IMR-90 (cell line): ENCODE measurements around the gene KRT86. TPM values are rescaled to one million over a fixed set of nuclear protein-coding genes. Genes with fewer than 3 reads are reported as not detected.

Experiments used
- ATAC-seq: fragments of 200-7000 bp; cut with Tn5 transposase; 2 replicates; pipeline ENCODE4 v1.9.1; 2020; ENCODE audit warnings: low read depth, mild to moderate bottlenecking, moderate library complexity
- BruUV-seq: library from RNA; stranded (reverse); fragments of 400-500 nt; replicated peaks from 2 replicates; lab custom pipeline; 2021; lab: Mats Ljungman, UMichigan
- CTCF ChIA-PET: fragments of 300-600 bp; formaldehyde crosslinking; extraction: SDS; loops from one replicate; lab custom pipeline; 2021; ENCODE audit warnings: antibody characterized with exemption; lab: Yijun Ruan, JAX
- POLR2A ChIA-PET: fragments of 300-600 bp; sonication (Branson Sonifier 250); formaldehyde crosslinking; loops from one replicate; lab custom pipeline; 2022; ENCODE audit warnings: antibody characterized with exemption; ENCODE audit not compliant: unreplicated experiment; lab: Charles Lee
- DNase-seq: peaks from one replicate; pipeline ENCODE4 v3.0.0; 2013
- H2AFZ ChIP-seq: replicated peaks from 2 replicates; pipeline ENCODE3; 2013; ENCODE audit warnings: low read length, mild to moderate bottlenecking; ENCODE audit not compliant: poor library complexity
- H2AK5ac ChIP-seq: 2 replicates; pipeline ENCODE4 v1.6.1; 2013; ENCODE audit warnings: low read depth, low read length, inconsistent platforms
- H2AK9ac ChIP-seq: replicated peaks from 2 replicates; pipeline ENCODE3; 2013; ENCODE audit warnings: mild to moderate bottlenecking, low read depth, low read length, moderate library complexity; ENCODE audit not compliant: poor library complexity
- H2BK120ac ChIP-seq: 2 replicates; pipeline ENCODE4 v1.6.1; 2013; ENCODE audit warnings: low read depth, low read length, inconsistent platforms
- H2BK15ac ChIP-seq: 3 replicates; pipeline ENCODE4 v1.6.1; 2013; ENCODE audit warnings: low read depth, low read length, inconsistent platforms
- H2BK20ac ChIP-seq: 2 replicates; pipeline ENCODE4 v1.6.1; 2013; ENCODE audit warnings: low read depth, mild to moderate bottlenecking, inconsistent platforms, low read length, moderate library complexity
- H2BK5ac ChIP-seq: 2 replicates; pipeline ENCODE4 v1.6.1; 2013; ENCODE audit warnings: mild to moderate bottlenecking, low read depth, low read length, inconsistent platforms; ENCODE audit not compliant: poor library complexity, severe bottlenecking
- H3K14ac ChIP-seq: replicated peaks from 2 replicates; pipeline ENCODE4 v1.6.1; 2013; ENCODE audit warnings: low read depth, low read length, inconsistent platforms
- H3K18ac ChIP-seq: 2 replicates; pipeline ENCODE4 v1.6.1; 2013; ENCODE audit warnings: low read depth, low read length, control low read depth
- H3K23ac ChIP-seq: 2 replicates; pipeline ENCODE4 v1.6.1; 2013; ENCODE audit warnings: low read depth, low read length, inconsistent platforms
- H3K27ac ChIP-seq: 2 replicates; pipeline ENCODE4 v1.5.1; 2013; ENCODE audit warnings: mild to moderate bottlenecking, control low read depth, low read length; ENCODE audit not compliant: insufficient read depth
- H3K27me3 ChIP-seq: 2 replicates; pipeline ENCODE4 v1.6.1; 2013; ENCODE audit warnings: low read length; ENCODE audit not compliant: control insufficient read depth, insufficient read depth
- H3K36me3 ChIP-seq: 2 replicates; pipeline ENCODE4 v1.6.1; 2013; ENCODE audit warnings: low read length, mixed read lengths; ENCODE audit not compliant: control insufficient read depth, insufficient read depth
- H3K4ac ChIP-seq: 2 replicates; pipeline ENCODE4 v1.6.1; 2013; ENCODE audit warnings: low read depth, low read length, inconsistent platforms
- H3K4me1 ChIP-seq: 2 replicates; pipeline ENCODE4 v1.6.1; 2013; ENCODE audit warnings: low read length, mixed read lengths; ENCODE audit not compliant: control insufficient read depth, insufficient read depth
- H3K4me2 ChIP-seq: 2 replicates; pipeline ENCODE4 v1.6.1; 2013; ENCODE audit warnings: low read depth, mild to moderate bottlenecking, control low read depth, low read length, moderate library complexity
- H3K4me3 ChIP-seq: 2 replicates; pipeline ENCODE4 v1.5.1; 2013; ENCODE audit warnings: low read depth, mild to moderate bottlenecking, control low read depth, low read length, moderate library complexity; ENCODE audit not compliant: insufficient read depth
- H3K56ac ChIP-seq: 2 replicates; pipeline ENCODE4 v1.6.1; 2013; ENCODE audit warnings: low read length, inconsistent platforms; ENCODE audit not compliant: insufficient read depth; ENCODE audit errors: extremely low read depth
- H3K79me1 ChIP-seq, 2 experiments: 2 replicates each; pipeline ENCODE4 v1.6.1; 2013; ENCODE audit warnings: low read length in 2 of 2, inconsistent platforms in 1 of 2, low read depth in 1 of 2
- H3K9ac ChIP-seq: 2 replicates; pipeline ENCODE4 v1.6.1; 2013; ENCODE audit warnings: low read depth, low read length, control low read depth
- H3K9me1 ChIP-seq: 2 replicates; pipeline ENCODE4 v1.6.1; 2013; ENCODE audit warnings: low read length, inconsistent platforms; ENCODE audit not compliant: insufficient read depth
- H3K9me3 ChIP-seq: 2 replicates; pipeline ENCODE4 v1.6.1; 2013; ENCODE audit warnings: low read length; ENCODE audit not compliant: control insufficient read depth, insufficient read depth
- H4K20me1 ChIP-seq: 2 replicates; pipeline ENCODE4 v1.6.1; 2013; ENCODE audit warnings: low read length, inconsistent platforms; ENCODE audit not compliant: insufficient read depth
- H4K5ac ChIP-seq: 2 replicates; pipeline ENCODE4 v1.6.1; 2013; ENCODE audit warnings: mild to moderate bottlenecking, low read depth, low read length, control low read depth
- H4K8ac ChIP-seq, 2 experiments: 2 replicates each; pipeline ENCODE4 v1.6.1; 2013; ENCODE audit warnings: low read depth in 2 of 2, low read length in 2 of 2, control low read depth in 1 of 2, inconsistent platforms in 1 of 2
- H4K91ac ChIP-seq: 2 replicates; pipeline ENCODE4 v1.6.1; 2013; ENCODE audit warnings: low read depth, low read length, inconsistent platforms; ENCODE audit not compliant: insufficient read depth
- BHLHE40 ChIP-seq: fragments of 150-350 bp; IDR thresholded peaks from 2 replicates; pipeline ENCODE4 v1.6.1; 2016; ENCODE audit warnings: mild to moderate bottlenecking, low read depth, low read length
- CTCF ChIP-seq: conservative IDR thresholded peaks from 2 replicates; pipeline ENCODE4 v1.5.1; 2012; ENCODE audit warnings: mild to moderate bottlenecking, low read depth, low read length, improper control_type of control experiment
- NFE2L2 ChIP-seq: fragments of 150-350 bp; IDR thresholded peaks from 2 replicates; pipeline ENCODE4 v1.6.1; 2016; ENCODE audit warnings: low read depth, mild to moderate bottlenecking, low read length
- WGBS, 2 experiments: methylation state at CpG; one replicate each; pipeline versions ENCODE4 v1.1.5 to v1.1.7; 2013; ENCODE audit warnings: missing lambda C conversion rate in 2 of 2; ENCODE audit not compliant: insufficient read length in 1 of 2; ENCODE audit errors: extremely low coverage in 2 of 2; 5-methylcytosine and 5-hydroxymethylcytosine counted together
- dilution Hi-C: fragments of 300-500 bp; cut with HindIII; formaldehyde crosslinking; loops from one replicate; pipeline ENCODE4 v1.14.3; 2018; ENCODE audit warnings: low sequenced_read_pairs; ENCODE audit not compliant: unreplicated experiment
- in situ Hi-C: fragments of 300-500 bp; cut with MboI; formaldehyde crosslinking; loops from 3 replicates; pipeline ENCODE4 v1.14.3; 2019; ENCODE audit warnings: low sequenced_read_pairs, inconsistent platforms, mixed read lengths
- intact Hi-C: fragments of 100-400 bp; cut with micrococcal nuclease; formaldehyde crosslinking; loops from 2 replicates; pipeline ENCODE4 v1.10.0; 2022
- polyA plus RNA-seq, 3 experiments: library from polyadenylated mRNA; depleted of rRNA; stranded (reverse); fragments of >200 nt; gene quantifications; 2 replicates each; pipeline ENCODE4 v1.2.3, GENCODE V29; 2012; ENCODE audit warnings: low replicate concordance in 1 of 3
- total RNA-seq: library from RNA; depleted of rRNA; stranded (reverse); fragments of >200 nt; gene quantifications from 2 replicates; pipeline ENCODE4 v1.2.3, GENCODE V29; 2012

Gene KRT86
- total and polyA plus RNA-seq, 2 of the 4 experiments (the other 2 are of a cell fraction): not detected

DNA sequence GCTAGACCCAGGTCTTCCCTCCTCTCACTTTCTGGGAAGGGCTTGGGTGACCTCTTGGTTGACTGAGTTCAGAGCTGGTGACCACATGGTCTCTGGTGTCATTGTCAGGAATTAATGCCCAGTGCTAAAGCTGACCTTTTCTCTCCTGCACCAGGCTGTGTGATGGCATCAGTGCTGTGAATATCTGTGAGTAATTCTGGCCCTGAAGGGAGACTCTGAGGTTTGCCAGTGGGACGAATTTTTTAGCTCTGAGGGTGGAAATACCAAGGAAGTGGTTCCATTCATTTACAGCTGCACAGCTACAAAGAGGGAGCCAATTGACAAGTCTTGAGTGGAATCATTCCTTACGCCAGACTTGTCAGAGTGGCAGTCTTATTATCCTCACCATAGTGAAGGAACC lies 6.2 kb upstream of the KRT86 start:
- ChIA-PET POLR2A (no interaction called here), CTCF (interaction anchor here (3.3 kb wide), 1 partner anchor 11 kb away, joined by 14 read pairs; no protein-coding TSS in a partner anchor)
- Histone ChIP-seq H3K4me3 (no peak overlapping the region), H3K14ac (no peak overlapping the region), H2AK5ac (no peak overlapping the region), H4K8ac (no peak overlapping the region), H3K4me2 (no peak overlapping the region), H2AFZ (no peak overlapping the region), H2BK120ac (no peak overlapping the region), H3K27ac (no peak overlapping the region), H3K9me1 (no peaks in the 10 kb centered on the region), H3K23ac (no peak overlapping the region), H4K5ac (no peak overlapping the region), H3K4me1 (peaks cover 2% of the 10 kb centered on the region), H3K79me1 (no peaks in the 10 kb centered on the region), H4K91ac (no peak overlapping the region), H3K27me3 (peaks cover 13% of the 10 kb centered on the region), H3K18ac (no peak overlapping the region), H3K9ac (no peak overlapping the region), H3K9me3 (no peaks in the 10 kb centered on the region; the same call in 1 of the 2 replicates), H2BK5ac (no peak overlapping the region), H3K36me3 (no peaks in the 10 kb centered on the region), H3K56ac (no peak overlapping the region), H3K4ac (no peak overlapping the region), H4K20me1 (no peaks in the 10 kb centered on the region), H2BK20ac (no peak overlapping the region), H2BK15ac (no peak overlapping the region), H2AK9ac (no peak overlapping the region)
- WGBS, 2 experiments: no CpG with 5 or more reads among the region's 2 CpGs
- no TSS peak for BruUV-seq
- TF ChIP-seq CTCF: no peak
- TF ChIP-seq BHLHE40: no peak
- no peak for TF ChIP-seq NFE2L2
- ATAC-seq (peak; percentile 32; the same call in 1 of the 2 replicates), DNase-seq (no peak)
- dilution Hi-C loops: no loop called here
- intact Hi-C loops: no loop called here
- in situ Hi-C loops: no loop called here
